WTC11 (cell line): ENCODE data around the gene ST6GALNAC1. TPM values are rescaled to one million over a fixed set of nuclear protein-coding genes. Genes with fewer than 3 reads are reported as not detected.

Experiments used
- ATAC-seq: fragments of 200-7000 bp; cut with Tn5 transposase; 2 replicates; pipeline ENCODE4 v1.10.0; 2021; ENCODE audit warnings: mild to moderate bottlenecking, moderate library complexity
- CTCF ChIA-PET: fragments of 300-600 bp; sonication (Branson Sonifier 250); formaldehyde crosslinking; loops from one replicate; lab custom pipeline; 2021; ENCODE audit warnings: antibody characterized with exemption; lab: Charles Lee
- POLR2A ChIA-PET: fragments of 350-600 bp; sonication (Branson Sonifier 250); formaldehyde crosslinking; loops from one replicate; lab custom pipeline; 2021; ENCODE audit warnings: antibody characterized with exemption; lab: Charles Lee
- DNase-seq: peaks from one replicate; pipeline ENCODE4 v3.0.0; 2021; ENCODE audit warnings: low spot score
- H3K27ac Mint-ChIP-seq: 2 replicates; pipeline ENCODE4 v1.8.0; 2021; ENCODE audit warnings: mixed read lengths
- H3K27me3 Mint-ChIP-seq: 2 replicates; pipeline ENCODE4 v1.8.0; 2021; ENCODE audit warnings: low read depth, mild to moderate bottlenecking, moderate library complexity, mixed read lengths
- H3K36me3 Mint-ChIP-seq: 2 replicates; pipeline ENCODE4 v1.8.0; 2021; ENCODE audit warnings: mixed read lengths
- H3K4me1 Mint-ChIP-seq: 2 replicates; pipeline ENCODE4 v1.8.0; 2022; ENCODE audit warnings: mixed read lengths
- H3K4me3 Mint-ChIP-seq: 2 replicates; pipeline ENCODE4 v1.8.0; 2021; ENCODE audit warnings: mild to moderate bottlenecking, moderate library complexity, mixed read lengths
- H3K9me3 Mint-ChIP-seq: 2 replicates; pipeline ENCODE4 v1.8.0; 2021; ENCODE audit warnings: mixed read lengths
- CDX4 ChIP-seq: fragments of 250-450 bp; sonication (Bioruptor Pico); IDR thresholded peaks from 2 replicates; pipeline ENCODE4 v1.9.0; 2021; ENCODE audit warnings: moderate library complexity, mild to moderate bottlenecking, inconsistent platforms, borderline replicate concordance
- HMGXB4 ChIP-seq: sonication (generic); formaldehyde crosslinking; IDR thresholded peaks from 2 replicates; pipeline ENCODE4 v1.8.1; 2023; ENCODE audit warnings: mild to moderate bottlenecking, moderate library complexity, missing genetic modification reagents
- IRF1 ChIP-seq: sonication (generic); formaldehyde crosslinking; IDR thresholded peaks from 2 replicates; pipeline ENCODE4 v1.8.0; 2023; ENCODE audit warnings: missing genetic modification reagents
- SOX15 ChIP-seq: fragments of 250-450 bp; sonication (Bioruptor Pico); IDR thresholded peaks from 2 replicates; pipeline ENCODE4 v1.9.0; 2021; ENCODE audit warnings: mild to moderate bottlenecking
- ZNF121 ChIP-seq: sonication (generic); formaldehyde crosslinking; IDR thresholded peaks from 2 replicates; pipeline ENCODE4 v1.8.0; 2023; ENCODE audit warnings: missing genetic modification reagents
- ZNF219 ChIP-seq: sonication (generic); formaldehyde crosslinking; IDR thresholded peaks from 2 replicates; pipeline ENCODE4 v1.8.0; 2023; ENCODE audit warnings: missing genetic modification reagents, mild to moderate bottlenecking, borderline replicate concordance
- ZNF263 ChIP-seq: sonication (generic); formaldehyde crosslinking; IDR thresholded peaks from 2 replicates; pipeline ENCODE4 v1.8.1; 2022; ENCODE audit warnings: low read depth, mild to moderate bottlenecking, moderate library complexity, missing genetic modification reagents
- ZNF396 ChIP-seq: fragments of 250-450 bp; sonication (Bioruptor Pico); IDR thresholded peaks from 2 replicates; pipeline ENCODE4 v1.8.0; 2021; ENCODE audit warnings: mild to moderate bottlenecking, moderate library complexity, borderline replicate concordance
- ZNF423 ChIP-seq: fragments of 250-450 bp; sonication (Bioruptor Pico); IDR thresholded peaks from 2 replicates; pipeline ENCODE4 v2.1.2; 2022; ENCODE audit warnings: mild to moderate bottlenecking, moderate library complexity
- ZNF512 ChIP-seq: sonication (generic); formaldehyde crosslinking; IDR thresholded peaks from 2 replicates; pipeline ENCODE4 v1.8.1; 2022; ENCODE audit warnings: missing genetic modification reagents, borderline replicate concordance
- total RNA-seq: library from RNA; stranded (reverse); gene quantifications from 3 replicates; pipeline ENCODE4 v1.2.3, GENCODE V29; 2021

The ST6GALNAC1 gene
- total RNA-seq, 1 experiment from 2014 or later, result 0.13 TPM

- TF ChIP-seq IRF1 (CRISPR knock-in tag) (no peak), ZNF423 (CRISPR knock-in tag) (no peak; the same call in 1 of the 2 replicates), ZNF396 (CRISPR knock-in tag) (no peak)
These were observed 27.2 kb upstream of the ST6GALNAC1 start (continued) for GRCh38 chr17:76670718-76671122.

- H3K4me3 Mint-ChIP-seq, result peak overlapping the region; percentile 89
- peaks cover 3% of the 10 kb centered on the region for H3K36me3 Mint-ChIP-seq
- DNase-seq (no peak), ATAC-seq (no peak)
- TF ChIP-seq CDX4 (CRISPR knock-in tag), result no peak
- no peak for TF ChIP-seq SOX15 (CRISPR knock-in tag)
- no peak for TF ChIP-seq ZNF512
- no peak for TF ChIP-seq ZNF219 (CRISPR knock-in tag)
- H3K27ac Mint-ChIP-seq, result peak overlapping the region; percentile 98; the same call in 1 of the 2 replicates
- ChIA-PET CTCF (interaction anchor here (1.1 to 4.5 kb wide), 4 partner anchors 11 to 390 kb away, joined by 3 to 69 read pairs (median 8); no protein-coding TSS in a partner anchor), POLR2A (no interaction called here)
- H3K9me3 Mint-ChIP-seq, result peaks cover 6% of the 10 kb centered on the region
- H3K4me1 Mint-ChIP-seq, result peaks cover 24% of the 10 kb centered on the region
- H3K27me3 Mint-ChIP-seq, result no peaks in the 10 kb centered on the region
These were observed 26.6 kb upstream of the ST6GALNAC1 start for GRCh38 chr17:76670020-76670717.

GRCh38 chr17:76667786-76668453 is 24.4 kb upstream of the ST6GALNAC1 start:
- ATAC-seq (no peak), DNase-seq (no peak)
- CTCF ChIA-PET, result interaction anchor here (1.0 to 1.4 kb wide), 4 partner anchors 14 to 145 kb away, joined by 3 to 7 read pairs (median 4); no protein-coding TSS in a partner anchor
- Mint-ChIP-seq H3K27me3 (no peaks in the 10 kb centered on the region), H3K9me3 (no peaks in the 10 kb centered on the region), H3K27ac (no peak overlapping the region), H3K4me1 (peaks cover 24% of the 10 kb centered on the region), H3K36me3 (no peaks in the 10 kb centered on the region), H3K4me3 (no peak overlapping the region)
- POLR2A ChIA-PET, result no interaction called here
- peak; percentile 73; the same call in 1 of the 2 replicates for TF ChIP-seq ZNF263 (CRISPR knock-in tag)
- TF ChIP-seq HMGXB4 (CRISPR knock-in tag), result no peak
- TF ChIP-seq, all 79 proteins: peak for 1

GRCh38 chr17:76667491-76667755 is 23.9 kb upstream of the ST6GALNAC1 start:
- CTCF ChIA-PET, result interaction anchor here (1.0 to 1.4 kb wide), 4 partner anchors 14 to 144 kb away, joined by 3 to 7 read pairs (median 4); no protein-coding TSS in a partner anchor

More at GRCh38 chr17:76667491-76667755, 23.9 kb upstream of the ST6GALNAC1 start:
- Mint-ChIP-seq H3K27me3 (no peaks in the 10 kb centered on the region), H3K4me1 (peaks cover 21% of the 10 kb centered on the region), H3K4me3 (no peak overlapping the region), H3K36me3 (no peaks in the 10 kb centered on the region), H3K27ac (no peak overlapping the region)
- no peak for DNase-seq
- TF ChIP-seq ZNF121 (CRISPR knock-in tag) (no peak), CDX4 (CRISPR knock-in tag) (no peak)
- TF ChIP-seq, all 79 proteins: peak for 0
- no peaks in the 10 kb centered on the region for H3K9me3 Mint-ChIP-seq
- POLR2A ChIA-PET, result no interaction called here
- no peak for ATAC-seq
